ENCODE measurements around the gene NKAIN2.

The NKAIN2 gene

DNA sequence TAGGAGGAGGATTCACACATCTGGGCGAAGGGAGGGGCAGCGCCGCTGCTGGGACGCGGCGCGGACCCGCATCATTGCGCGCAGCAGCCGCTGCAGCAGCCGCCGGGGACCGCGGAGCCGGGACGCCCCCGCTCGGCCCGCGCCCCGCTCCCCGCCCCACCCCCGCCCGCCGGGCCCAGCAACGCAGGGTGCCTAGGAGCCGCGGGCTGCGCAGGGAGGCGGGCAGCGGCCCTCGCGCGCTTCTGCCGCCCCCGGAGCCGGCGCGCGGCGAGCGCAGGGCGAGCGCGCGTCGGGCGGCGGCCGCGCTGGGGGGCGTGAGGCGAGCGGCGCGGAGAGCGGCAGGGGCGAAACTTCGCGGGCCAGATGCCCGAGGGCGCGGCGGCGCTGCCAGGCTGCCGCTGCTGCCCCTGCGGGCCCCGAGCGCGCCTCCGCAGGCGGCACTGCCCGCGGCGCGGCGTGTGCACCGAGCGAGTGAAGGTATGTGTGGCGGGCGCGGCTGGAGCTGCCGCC, at the start of gene NKAIN2:
Gene NKAIN2, plus strand, starts transcription at position 362 of the 510 bp plus-strand sequence.
- no peak for DNase-seq (ENCODE audit: low read depth)

DNA sequence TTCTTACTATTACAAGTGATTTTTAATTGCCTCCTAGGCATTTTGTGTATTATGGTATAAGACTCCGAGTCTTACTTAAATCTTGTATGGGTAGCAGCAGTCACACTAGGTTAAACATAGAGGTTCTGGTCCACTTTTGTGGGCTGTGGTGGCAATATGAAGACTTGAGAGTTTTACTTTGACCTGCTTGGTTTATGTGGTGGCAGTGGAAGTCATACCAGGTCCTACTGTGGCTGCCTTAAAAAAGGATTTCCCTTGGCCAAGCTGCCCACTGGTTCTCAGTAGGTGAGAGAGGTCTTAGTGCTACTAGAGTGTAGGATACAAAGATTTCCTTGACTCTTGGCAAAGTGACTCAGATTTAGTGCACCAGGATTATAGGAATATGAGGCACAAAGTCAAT, 44.2 kb upstream of the NKAIN2 start:
- DNase-seq (ENCODE audit: low read depth): no peak

- no peak for DNase-seq (ENCODE audit: low read depth)
These were observed 39.8 kb upstream of the NKAIN2 start for GRCh38 chr6:123763904-123764303.

- DNase-seq (ENCODE audit: low read depth): no peak
These were observed 38.9 kb upstream of the NKAIN2 start for GRCh38 chr6:123764722-123765121.

DNA sequence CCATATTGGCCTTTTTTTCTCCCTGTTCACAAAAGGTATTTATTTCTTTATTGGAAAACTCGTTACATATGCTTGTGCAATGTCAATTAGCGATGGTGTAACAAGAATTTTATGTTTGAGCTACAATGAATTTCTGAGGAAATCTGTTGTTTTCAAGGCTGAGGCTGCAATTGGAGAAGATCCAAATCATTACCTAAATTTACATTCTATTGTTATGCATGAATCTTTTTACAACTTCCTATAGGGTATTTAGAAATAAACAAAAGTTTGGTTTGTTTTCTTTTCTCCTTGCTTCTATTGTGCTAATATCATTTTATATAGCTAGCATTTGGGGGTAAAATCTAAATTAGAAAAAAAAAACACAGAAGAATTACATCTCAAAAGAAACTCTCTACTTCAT, 34.7 kb upstream of the NKAIN2 start:
- no peak for DNase-seq (ENCODE audit: low read depth)

DNA sequence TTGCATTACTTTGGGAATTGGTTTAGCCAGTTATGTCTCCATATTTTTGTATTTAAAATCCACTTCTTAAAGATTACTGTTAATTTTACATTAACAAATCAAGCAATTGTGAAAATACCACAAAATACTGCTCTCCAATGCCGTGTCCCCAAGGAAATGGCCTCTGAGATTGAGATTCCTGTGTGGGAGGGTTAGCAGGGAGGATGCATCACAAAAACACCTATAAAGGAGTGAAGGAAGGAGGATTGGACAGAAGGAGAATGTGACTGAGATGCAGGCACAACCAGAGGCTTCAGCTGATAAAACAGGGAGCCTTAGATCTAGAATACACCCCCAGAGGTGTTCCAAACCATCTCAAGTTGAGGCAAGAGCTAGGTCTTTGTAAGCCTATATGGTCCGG, 34.2 kb upstream of the NKAIN2 start:
- no peak for DNase-seq (ENCODE audit: low read depth)

DNA sequence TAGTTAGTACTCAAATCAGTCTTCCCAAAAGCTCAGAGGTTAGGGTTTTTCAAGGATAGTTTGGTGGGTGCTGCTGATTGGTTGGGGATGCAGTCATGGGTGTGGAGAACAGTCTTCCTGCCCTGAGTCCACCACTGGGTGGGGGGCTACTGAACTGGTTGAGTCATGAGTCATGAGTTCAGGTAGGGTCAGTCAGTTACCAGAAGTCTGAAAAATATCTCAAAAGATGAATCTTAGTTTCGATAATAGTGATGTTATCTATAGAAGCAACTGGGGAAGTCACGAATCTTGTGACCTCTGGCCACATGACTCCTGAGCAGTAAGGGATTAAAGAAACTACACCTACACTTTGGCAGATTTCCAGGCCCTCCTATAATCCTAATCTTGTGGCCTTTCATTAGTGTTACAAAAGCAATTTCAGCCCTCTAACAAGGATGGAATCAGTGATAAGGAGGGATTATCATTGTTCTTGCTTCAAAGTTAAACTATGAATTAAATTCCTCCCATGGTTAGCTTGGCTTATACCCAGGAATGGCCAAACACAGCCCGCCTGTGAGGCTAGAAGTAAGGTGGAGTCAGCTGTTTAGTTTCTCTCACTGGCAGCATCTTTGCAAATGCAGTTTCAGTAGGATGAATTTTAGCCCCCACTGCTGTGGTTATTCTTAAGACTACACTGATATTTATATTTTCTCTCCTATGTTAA, 33.3 kb upstream of the NKAIN2 start:
- no peak for DNase-seq (ENCODE audit: low read depth)

DNA sequence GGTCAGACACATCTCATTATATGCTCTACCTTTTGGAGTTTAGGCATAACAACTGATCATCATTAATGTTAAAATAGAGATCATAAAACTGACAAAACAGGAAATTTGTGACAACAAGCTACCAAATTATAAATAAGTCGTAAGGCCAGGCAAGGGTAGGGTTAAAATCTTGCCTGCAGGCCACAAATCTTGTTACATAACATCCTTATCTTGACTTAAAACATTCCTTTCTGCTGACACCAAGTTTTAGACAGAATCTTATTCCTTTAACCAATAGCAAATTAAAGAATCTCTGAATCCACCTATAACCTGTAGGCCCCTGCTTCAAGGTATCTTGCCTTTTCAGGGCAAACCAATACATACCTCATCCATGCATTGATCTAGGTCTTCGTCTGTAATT, 32.5 kb upstream of the NKAIN2 start:
- DNase-seq (ENCODE audit: low read depth): no peak

DNA sequence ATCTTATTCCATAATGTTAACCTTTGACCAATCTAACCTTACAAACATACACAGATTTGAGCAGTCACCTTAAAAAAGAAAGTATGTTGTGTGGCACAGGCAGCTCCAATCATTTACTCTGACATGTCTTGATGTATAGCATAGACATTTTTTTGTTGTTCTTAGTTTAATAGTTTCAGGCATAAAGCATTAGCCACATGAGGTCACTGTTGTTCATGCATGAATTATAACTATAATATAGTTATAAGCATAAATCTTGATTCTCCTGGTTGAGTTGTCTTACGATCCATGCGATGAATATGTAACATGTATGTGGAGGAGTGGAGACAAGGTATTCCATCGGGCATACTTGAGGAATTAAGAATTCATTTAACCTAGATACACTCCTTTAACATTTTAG, 26.1 kb upstream of the NKAIN2 start:
- no peak for DNase-seq (ENCODE audit: low read depth)

DNA sequence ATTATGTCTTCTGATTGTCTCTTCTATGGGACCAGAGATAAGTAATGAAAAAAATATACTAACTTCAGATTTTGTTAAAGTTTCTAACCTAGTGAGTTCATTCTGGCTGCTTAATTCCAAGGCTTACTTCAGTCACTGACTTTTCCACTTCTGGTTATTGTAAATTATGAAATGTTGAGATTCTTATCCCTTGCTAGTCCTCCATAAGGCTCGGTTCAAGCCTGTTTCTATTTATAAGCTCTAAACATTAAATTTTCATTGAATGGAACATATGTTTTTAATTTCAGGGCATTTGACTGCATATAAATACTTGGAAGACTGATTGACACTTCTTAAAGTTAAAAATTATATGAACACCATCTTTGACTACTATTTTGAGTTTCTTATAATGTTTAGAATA, 23.6 kb upstream of the NKAIN2 start:
- no peak for DNase-seq (ENCODE audit: low read depth)

GRCh38 chr6:123784330-123784729, 19.3 kb upstream of the NKAIN2 start:
- no peak for DNase-seq (ENCODE audit: low read depth)

GRCh38 chr6:123785039-123785438, 18.6 kb upstream of the NKAIN2 start:
- no peak for DNase-seq (ENCODE audit: low read depth)

GRCh38 chr6:123788319-123788718, 15.3 kb upstream of the NKAIN2 start:
- DNase-seq (ENCODE audit: low read depth): no peak

GRCh38 chr6:123794190-123794589, 9.5 kb upstream of the NKAIN2 start:
- DNase-seq (ENCODE audit: low read depth): no peak

GRCh38 chr6:123794799-123795198, 8.9 kb upstream of the NKAIN2 start:
- no peak for DNase-seq (ENCODE audit: low read depth)

- DNase-seq (ENCODE audit: low read depth): no peak
These were observed 2.6 kb upstream of the NKAIN2 start for GRCh38 chr6:123801067-123801466.

DNA sequence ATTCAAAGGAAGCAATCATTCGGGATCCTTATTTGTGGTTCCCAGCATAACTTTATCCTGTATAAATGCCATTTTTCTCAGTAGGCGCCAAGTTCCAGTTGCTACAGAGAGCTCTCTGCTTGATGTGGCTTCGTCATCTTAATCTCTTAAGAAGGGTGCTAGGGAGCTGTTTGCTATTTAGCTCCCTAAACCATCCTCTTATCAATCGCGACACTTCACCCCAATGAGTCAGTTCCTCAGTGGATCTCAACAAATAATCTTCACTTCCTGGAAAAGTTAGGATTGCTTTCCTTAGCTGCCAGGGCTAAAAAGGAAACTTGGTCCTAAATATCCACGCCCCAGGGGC, 1.3 kb upstream of the NKAIN2 start:
- DNase-seq (ENCODE audit: low read depth): no peak

DNA sequence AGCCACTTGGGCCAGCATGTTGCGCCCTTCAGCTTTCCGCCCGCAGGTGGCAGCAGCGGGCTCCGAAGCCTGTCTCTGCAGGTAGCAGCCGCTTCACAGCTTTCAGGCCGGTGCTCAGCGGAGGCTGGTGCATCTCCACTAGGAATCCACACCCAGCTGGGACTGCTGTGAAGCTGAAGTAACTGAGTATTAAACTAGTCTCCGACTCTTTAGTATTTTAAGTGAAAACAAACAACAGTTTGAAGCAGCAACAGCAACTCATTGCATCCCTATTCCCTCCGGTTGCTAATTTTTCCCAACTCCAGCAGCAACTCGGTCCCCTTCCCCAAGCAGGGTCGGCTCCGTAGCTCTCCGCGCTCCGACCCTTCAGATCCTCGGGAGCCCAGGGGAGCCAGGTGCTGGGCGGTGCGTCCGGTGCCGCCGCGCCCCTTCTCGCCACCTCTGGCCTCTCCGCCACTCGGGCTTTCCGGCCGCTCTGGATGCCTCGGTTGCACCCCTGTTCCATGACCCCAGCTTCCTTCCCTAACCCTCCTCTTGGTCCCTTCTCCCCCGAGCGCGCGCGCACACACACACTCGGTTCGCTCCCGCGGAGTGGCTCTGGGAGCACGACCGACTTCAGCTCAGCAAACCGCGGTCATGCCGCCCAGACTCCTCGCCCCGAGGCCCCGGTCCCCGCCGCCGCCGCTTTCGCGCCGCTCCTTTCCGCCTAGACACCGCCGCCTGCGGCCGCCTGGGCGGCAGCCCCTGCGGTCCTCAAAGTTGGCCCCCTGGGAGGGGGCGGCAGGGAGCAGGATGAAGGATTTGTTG, 765 bp upstream of the NKAIN2 start:
- peak; percentile 38 for DNase-seq (ENCODE audit: low read depth)

DNA sequence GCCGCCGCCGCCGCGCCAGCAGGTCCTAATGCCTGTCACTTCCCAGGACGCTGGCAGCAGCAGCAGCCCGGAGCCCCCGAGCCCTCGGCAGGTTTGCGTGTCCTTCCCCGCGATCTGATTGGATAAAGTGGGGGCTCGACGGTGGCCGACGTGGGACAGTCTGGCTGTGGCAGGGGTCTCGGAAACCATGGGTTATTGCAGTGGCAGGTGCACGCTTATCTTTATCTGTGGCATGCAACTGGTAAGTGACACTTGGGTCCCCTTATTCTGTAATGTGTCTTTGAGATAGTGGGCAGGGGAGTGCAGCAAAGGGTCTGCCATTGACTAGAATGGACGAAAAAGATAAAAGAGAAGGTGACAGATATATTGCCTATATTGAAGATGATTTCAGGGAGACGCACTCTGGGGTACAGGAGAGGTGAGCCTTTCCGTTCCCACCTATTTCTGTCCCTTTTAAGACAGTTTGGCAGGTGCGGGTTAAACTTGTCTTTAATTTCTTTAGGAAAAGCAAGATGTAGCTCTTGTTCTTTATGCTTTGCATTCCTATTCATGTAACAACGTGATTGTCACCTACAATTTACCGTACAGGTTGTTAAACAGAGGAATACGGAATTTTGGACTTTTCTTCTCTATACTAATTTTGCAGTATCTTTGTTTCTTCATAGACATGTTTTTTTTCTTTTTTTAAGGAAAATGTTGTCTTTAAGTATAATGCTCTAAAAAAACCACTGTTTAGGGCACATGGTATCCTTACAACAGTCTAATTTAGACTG, 535 bp downstream of the NKAIN2 start:
- no peak for DNase-seq (ENCODE audit: low read depth)

- DNase-seq (ENCODE audit: low read depth): no peak
These were observed 1.3 kb downstream of the NKAIN2 start for GRCh38 chr6:123804787-123805540.

GRCh38 chr6:123805921-123806320, 2.3 kb downstream of the NKAIN2 start:
- no peak for DNase-seq (ENCODE audit: low read depth)

- no peak for DNase-seq (ENCODE audit: low read depth)
These were observed 2.9 kb downstream of the NKAIN2 start for GRCh38 chr6:123806561-123806960.

All from activated T-cell treated with anti-CD3 and anti-CD28 coated beads for 24 hours (primary cell).